Prostate gland (tissue), 2 donors: ENCODE results near the gene ANKRD55.

Experiments used
- CTCF ChIP-seq, 4 experiments: fragments of 200-600 bp in 2 of 4; fragments of 450-650 bp in 2 of 4; sonication (generic) in 2 of 4; IDR thresholded peaks; 1 replicate in 3 of 4; 2 replicates in 1 of 4; pipeline ENCODE4 v1.5.1; 2016 to 2019; ENCODE audit warnings: antibody characterized with exemption in 4 of 4, mild to moderate bottlenecking in 2 of 4, moderate library complexity in 2 of 4
- POLR2AphosphoS5 ChIP-seq: sonication (generic); formaldehyde crosslinking; IDR thresholded peaks from one replicate; pipeline ENCODE4 v1.6.1; 2017; ENCODE audit warnings: antibody characterized with exemption

GRCh38 chr5:56262279-56262678 lies 29.1 kb upstream of the ANKRD55 start:
- no peak for TF ChIP-seq CTCF (IDR thresholded peaks at IDR 0.05)
- no peak for TF ChIP-seq POLR2AphosphoS5
